ENCODE data around the gene XIRP1. TPM values are rescaled to one million over a fixed set of nuclear protein-coding genes. Genes with fewer than 3 reads are reported as not detected.

The XIRP1 gene
- total RNA-seq, 1 experiment from 2014 or later, result not detected

DNA sequence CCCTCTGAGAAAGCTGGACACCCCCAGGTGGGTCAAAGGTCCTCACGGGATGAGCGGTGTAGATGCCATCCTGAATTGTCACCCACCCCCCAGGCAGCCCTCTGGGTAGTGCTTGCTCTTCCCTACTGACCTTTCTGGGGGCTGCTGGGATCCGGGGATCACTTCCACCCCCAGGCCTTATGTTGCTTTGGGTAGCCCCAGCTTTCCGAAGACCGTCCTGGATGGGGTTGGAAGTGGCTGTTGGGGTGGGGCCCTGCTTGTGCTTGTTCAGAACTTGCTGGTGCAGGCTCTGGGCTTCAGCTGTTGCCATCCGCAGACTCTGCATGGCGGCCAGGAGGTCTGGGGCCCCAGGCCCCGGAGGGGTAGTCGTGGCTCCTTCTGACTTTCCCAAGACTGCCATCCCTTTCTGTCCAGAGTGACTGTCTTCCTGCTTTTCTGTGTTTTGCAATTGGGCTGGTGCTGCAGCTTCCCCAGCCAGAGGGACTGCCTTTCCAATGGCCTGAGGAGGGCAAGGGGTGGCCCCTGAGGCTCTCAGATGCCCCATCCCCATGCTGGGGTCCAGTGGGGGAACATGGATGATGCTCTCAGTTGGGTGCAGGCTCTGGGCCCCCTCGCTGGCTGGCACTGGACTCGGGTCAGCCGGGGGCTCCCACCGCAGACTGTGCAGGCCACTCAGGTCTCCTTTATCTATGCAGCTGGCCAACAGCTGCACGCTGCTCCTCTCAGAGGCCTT lies 6.3 kb downstream of the XIRP1 start:
- no peaks in the 10 kb centered on the region for H3K36me3 ChIP-seq (ENCODE audit: control insufficient read depth, insufficient read depth, low read length)
- no peak for ATAC-seq
- intact Hi-C loops (cut with micrococcal nuclease; ENCODE audit: unreplicated experiment) (no loop called here), in situ Hi-C loops (cut with HindIII; ENCODE audit: low pct_unique_long_range_greater_than_20kb, low sequenced_read_pairs) (no loop called here)
- BruUV-seq (replicated peaks), result no TSS peak
- peaks cover 2% of the 10 kb centered on the region; the same call in 1 of the 2 replicates for H3K4me1 ChIP-seq (ENCODE audit: control insufficient read depth, insufficient read depth, low read length)
- POLR2A ChIA-PET, result no interaction called here
- no peak overlapping the region for H3K4me3 ChIP-seq (ENCODE audit: low read depth in 2 of 2, low read length in 2 of 2)
- H3K27ac ChIP-seq (ENCODE audit: low read length), result no peak overlapping the region
- CTCF ChIA-PET, result no interaction called here
- no peaks in the 10 kb centered on the region for H3K27me3 ChIP-seq (ENCODE audit: control insufficient read depth, insufficient read depth, low read length)
- DNase-seq (ENCODE audit: low read depth, low spot score), result no peak
- no peak for TF ChIP-seq TCF7L2 (IDR thresholded peaks at IDR 0.05; ENCODE audit: low read depth, low read length)
- H3K9me3 ChIP-seq (ENCODE audit: control insufficient read depth, insufficient read depth, low read depth, low read length), result no peaks in the 10 kb centered on the region

- Histone ChIP-seq H3K4me3 (ENCODE audit: low read depth in 2 of 2, low read length in 2 of 2) (no peak overlapping the region), H3K27ac (ENCODE audit: low read length) (no peak overlapping the region), H3K9me3 (ENCODE audit: control insufficient read depth, insufficient read depth, low read depth, low read length) (no peaks in the 10 kb centered on the region), H3K27me3 (ENCODE audit: control insufficient read depth, insufficient read depth, low read length) (no peaks in the 10 kb centered on the region), H3K4me1 (ENCODE audit: control insufficient read depth, insufficient read depth, low read length) (peaks cover 3% of the 10 kb centered on the region), H3K36me3 (ENCODE audit: control insufficient read depth, insufficient read depth, low read length) (no peaks in the 10 kb centered on the region)
- no peak for ATAC-seq
- POLR2A ChIA-PET, result no interaction called here
- in situ Hi-C loops (cut with HindIII; ENCODE audit: low pct_unique_long_range_greater_than_20kb, low sequenced_read_pairs) (no loop called here), intact Hi-C loops (cut with micrococcal nuclease; ENCODE audit: unreplicated experiment) (no loop called here)
- BruUV-seq (replicated peaks), result no TSS peak
- no peak for DNase-seq (ENCODE audit: low read depth, low spot score)
- CTCF ChIA-PET, result no interaction called here
- TF ChIP-seq, protein P1, sequence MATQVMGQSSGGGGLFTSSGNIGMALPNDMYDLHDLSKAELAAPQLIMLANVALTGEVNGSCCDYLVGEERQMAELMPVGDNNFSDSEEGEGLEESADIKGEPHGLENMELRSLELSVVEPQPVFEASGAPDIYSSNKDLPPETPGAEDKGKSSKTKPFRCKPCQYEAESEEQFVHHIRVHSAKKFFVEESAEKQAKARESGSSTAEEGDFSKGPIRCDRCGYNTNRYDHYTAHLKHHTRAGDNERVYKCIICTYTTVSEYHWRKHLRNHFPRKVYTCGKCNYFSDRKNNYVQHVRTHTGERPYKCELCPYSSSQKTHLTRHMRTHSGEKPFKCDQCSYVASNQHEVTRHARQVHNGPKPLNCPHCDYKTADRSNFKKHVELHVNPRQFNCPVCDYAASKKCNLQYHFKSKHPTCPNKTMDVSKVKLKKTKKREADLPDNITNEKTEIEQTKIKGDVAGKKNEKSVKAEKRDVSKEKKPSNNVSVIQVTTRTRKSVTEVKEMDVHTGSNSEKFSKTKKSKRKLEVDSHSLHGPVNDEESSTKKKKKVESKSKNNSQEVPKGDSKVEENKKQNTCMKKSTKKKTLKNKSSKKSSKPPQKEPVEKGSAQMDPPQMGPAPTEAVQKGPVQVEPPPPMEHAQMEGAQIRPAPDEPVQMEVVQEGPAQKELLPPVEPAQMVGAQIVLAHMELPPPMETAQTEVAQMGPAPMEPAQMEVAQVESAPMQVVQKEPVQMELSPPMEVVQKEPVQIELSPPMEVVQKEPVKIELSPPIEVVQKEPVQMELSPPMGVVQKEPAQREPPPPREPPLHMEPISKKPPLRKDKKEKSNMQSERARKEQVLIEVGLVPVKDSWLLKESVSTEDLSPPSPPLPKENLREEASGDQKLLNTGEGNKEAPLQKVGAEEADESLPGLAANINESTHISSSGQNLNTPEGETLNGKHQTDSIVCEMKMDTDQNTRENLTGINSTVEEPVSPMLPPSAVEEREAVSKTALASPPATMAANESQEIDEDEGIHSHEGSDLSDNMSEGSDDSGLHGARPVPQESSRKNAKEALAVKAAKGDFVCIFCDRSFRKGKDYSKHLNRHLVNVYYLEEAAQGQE (IDR thresholded peaks at IDR 0.05; ENCODE audit: insufficient read depth in 1 of 2, low read depth in 2 of 2, low read length in 1 of 2), result no peak
- TF ChIP-seq CTCF (IDR thresholded peaks at IDR 0.05) (no peak), TCF7L2 (IDR thresholded peaks at IDR 0.05; ENCODE audit: low read depth, low read length) (no peak), POLR2AphosphoS5 (IDR thresholded peaks at IDR 0.05; ENCODE audit: low read depth, low read length) (no peak), SIN3A (IDR thresholded peaks at IDR 0.05; ENCODE audit: borderline replicate concordance, insufficient read depth, low read depth, low read length) (no peak)
These were observed 7.0 kb downstream of the XIRP1 start for GRCh38 chr3:39185326-39185958.

- ATAC-seq (no peak), DNase-seq (ENCODE audit: low read depth, low spot score) (no peak)
- intact Hi-C loops (cut with micrococcal nuclease; ENCODE audit: unreplicated experiment), result no loop called here
- no peak overlapping the region for H3K4me3 ChIP-seq (ENCODE audit: low read depth in 2 of 2, low read length in 2 of 2)
- in situ Hi-C loops (cut with HindIII; ENCODE audit: low pct_unique_long_range_greater_than_20kb, low sequenced_read_pairs), result no loop called here
- peaks cover 3% of the 10 kb centered on the region for H3K4me1 ChIP-seq (ENCODE audit: control insufficient read depth, insufficient read depth, low read length)
- H3K27me3 ChIP-seq (ENCODE audit: control insufficient read depth, insufficient read depth, low read length), result no peaks in the 10 kb centered on the region
- no peaks in the 10 kb centered on the region for H3K9me3 ChIP-seq (ENCODE audit: control insufficient read depth, insufficient read depth, low read depth, low read length)
- CTCF ChIA-PET, result no interaction called here
- no peaks in the 10 kb centered on the region for H3K36me3 ChIP-seq (ENCODE audit: control insufficient read depth, insufficient read depth, low read length)
- POLR2A ChIA-PET, result no interaction called here
- TF ChIP-seq TCF7L2 (IDR thresholded peaks at IDR 0.05; ENCODE audit: low read depth, low read length) (no peak), POLR2AphosphoS5 (IDR thresholded peaks at IDR 0.05; ENCODE audit: low read depth, low read length) (no peak), CTCF (IDR thresholded peaks at IDR 0.05) (no peak), SIN3A (IDR thresholded peaks at IDR 0.05; ENCODE audit: borderline replicate concordance, insufficient read depth, low read depth, low read length) (no peak)
- TF ChIP-seq, protein P1 (IDR thresholded peaks at IDR 0.05; ENCODE audit: insufficient read depth in 1 of 2, low read depth in 2 of 2, low read length in 1 of 2), result no peak
- BruUV-seq (replicated peaks), result no TSS peak
- no peak overlapping the region for H3K27ac ChIP-seq (ENCODE audit: low read length)
These were observed 7.5 kb downstream of the XIRP1 start for GRCh38 chr3:39184968-39185285.

All from Panc1 (cell line).